Lower leg skin (tissue), 4 donors: ENCODE data around the gene SUPT7L. TPM values are rescaled to one million over a fixed set of nuclear protein-coding genes. Genes with fewer than 3 reads are reported as not detected.
A peak's percentile ranks its signal among the peaks of the same experiment; 100 is the strongest.

Source experiments
- DNase-seq, 2 donors: peaks; one replicate each; pipeline ENCODE4 v3.0.0-alpha.2; 2019; ENCODE audit warnings: low spot score in 2 of 2
- H3K4me3 ChIP-seq: fragments of 200-600 bp; sonication (generic); 2 replicates; pipeline ENCODE4 v1.5.1; 2017; ENCODE audit warnings: mild to moderate bottlenecking, low read depth; ENCODE audit not compliant: poor library complexity, severe bottlenecking
- CTCF ChIP-seq, 3 donors: fragments of 450-650 bp; IDR thresholded peaks; one replicate each; pipeline ENCODE4 v1.5.1; 2016; ENCODE audit warnings: antibody characterized with exemption in 3 of 3, mild to moderate bottlenecking in 3 of 3, moderate library complexity in 2 of 3
- POLR2A ChIP-seq, 2 donors: fragments of 450-650 bp; IDR thresholded peaks; one replicate each; pipeline ENCODE4 v1.6.1; 2016 to 2017; ENCODE audit warnings: antibody characterized with exemption in 2 of 2, mild to moderate bottlenecking in 1 of 2, moderate library complexity in 1 of 2
- WGBS, 2 donors: methylation state at CpG; one replicate each; pipeline ENCODE4 v1.1.5; 2018; 5-methylcytosine and 5-hydroxymethylcytosine counted together
- intact Hi-C: fragments of 100-400 bp; cut with DNase I; formaldehyde crosslinking; loops from one replicate; pipeline ENCODE4 v1.15.0; 2023; ENCODE audit warnings: low total_unique reads
- total RNA-seq, 4 donors: library from RNA; depleted of rRNA; stranded (reverse); fragments of >200 nt; gene quantifications; one replicate each; pipeline ENCODE4 v1.1.0, GENCODE V29; 2016

Gene SUPT7L
- total RNA-seq: 10 to 100 TPM in 3 of 4 donors, 1 to 10 TPM in 1; 9.7 to 16.9 (median 14.9) TPM

GRCh38 chr2:27663285-27664153, at the start of gene SUPT7L, which contains the start of gene SLC4A1AP:
Gene SUPT7L (minus strand): TSS chr2:27663614. CDS start chr2:27662192, 1,422 bp downstream.
Gene SLC4A1AP (plus strand): TSS chr2:27663889. CDS start chr2:27663915, 26 bp downstream.
- DNase-seq: peak; percentile 56 to 90
- TF ChIP-seq POLR2A (IDR thresholded peaks at IDR 0.05) (no peak), CTCF (IDR thresholded peaks at IDR 0.05) (peak in 1 of 3 donors; percentile 74)
- intact Hi-C loops: no loop called here
- peak within 1 kb of the TSS; percentile 77 for H3K4me3 ChIP-seq
- 0% methylated on average over 45 to 56 of the region's 56 CpGs for WGBS, 2 donors

DNA sequence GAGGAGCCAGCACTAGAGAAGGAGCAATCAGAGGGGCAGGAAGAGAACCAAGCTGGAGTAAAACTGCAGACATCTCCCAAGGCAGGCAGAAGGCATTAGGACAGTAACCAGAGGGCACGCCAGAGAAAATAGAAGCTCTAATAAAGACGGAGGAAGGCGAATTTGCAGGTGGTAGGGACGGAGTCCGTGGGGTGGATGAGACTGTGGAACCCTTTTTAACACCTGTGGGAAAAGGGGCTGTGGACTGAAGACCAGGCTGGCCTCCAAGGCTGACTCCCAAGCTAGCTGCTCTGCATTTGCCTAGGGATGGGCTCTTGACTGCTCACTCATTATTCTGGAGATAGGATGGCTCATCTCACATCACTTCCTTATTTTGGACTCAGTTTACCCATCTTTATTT, 49.8 kb upstream of the SUPT7L start:
- TF ChIP-seq CTCF (IDR thresholded peaks at IDR 0.05) (no peak), POLR2A (IDR thresholded peaks at IDR 0.05) (no peak)
- intact Hi-C loops: no loop called here
- 98 to 100% methylated on average over 5 of the region's 5 CpGs for WGBS, 2 donors

DNA sequence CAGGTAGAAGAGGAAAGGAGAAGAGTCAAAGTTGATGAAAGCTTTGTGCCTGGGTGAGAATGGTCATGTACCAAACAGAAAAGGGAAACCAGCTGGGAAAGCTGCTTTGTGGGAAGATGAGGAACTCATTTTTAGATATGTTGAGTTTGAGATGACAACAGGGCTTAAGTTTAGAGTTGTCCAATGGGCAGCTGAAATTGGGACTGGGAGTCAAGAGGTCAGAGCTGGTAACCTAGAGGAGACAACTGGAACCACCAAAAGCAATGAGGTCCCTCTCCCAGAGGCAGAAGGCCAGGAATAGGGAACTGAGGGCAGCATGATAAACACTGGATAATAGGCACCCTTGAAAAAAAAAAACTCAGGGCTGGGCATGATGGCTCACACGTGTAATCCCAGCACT, 49.1 kb upstream of the SUPT7L start:
- TF ChIP-seq CTCF (IDR thresholded peaks at IDR 0.05) (no peak), POLR2A (IDR thresholded peaks at IDR 0.05) (no peak)
- intact Hi-C loops: no loop called here

More for the DNA sequence above, 49.8 kb upstream of the SUPT7L start:
- peak in 1 of 2 donors; percentile 18 for DNase-seq
- no peak overlapping the region for H3K4me3 ChIP-seq

GRCh38 chr2:27711804-27712203, 48.4 kb upstream of the SUPT7L start:
- intact Hi-C loops: no loop called here
- whole genome bisulfite sequencing, 2 donors: 60 to 80% methylated on average over 5 of the region's 5 CpGs
- TF ChIP-seq POLR2A (IDR thresholded peaks at IDR 0.05) (no peak), CTCF (IDR thresholded peaks at IDR 0.05) (no peak)
- DNase-seq: peak in 1 of 2 donors; percentile 53
- H3K4me3 ChIP-seq: no peak overlapping the region

More for the DNA sequence above, 49.1 kb upstream of the SUPT7L start:
- WGBS, 2 donors: 87 to 90% methylated on average over 1 of the region's 1 CpG
- no peak for DNase-seq
- H3K4me3 ChIP-seq: no peak overlapping the region

DNA sequence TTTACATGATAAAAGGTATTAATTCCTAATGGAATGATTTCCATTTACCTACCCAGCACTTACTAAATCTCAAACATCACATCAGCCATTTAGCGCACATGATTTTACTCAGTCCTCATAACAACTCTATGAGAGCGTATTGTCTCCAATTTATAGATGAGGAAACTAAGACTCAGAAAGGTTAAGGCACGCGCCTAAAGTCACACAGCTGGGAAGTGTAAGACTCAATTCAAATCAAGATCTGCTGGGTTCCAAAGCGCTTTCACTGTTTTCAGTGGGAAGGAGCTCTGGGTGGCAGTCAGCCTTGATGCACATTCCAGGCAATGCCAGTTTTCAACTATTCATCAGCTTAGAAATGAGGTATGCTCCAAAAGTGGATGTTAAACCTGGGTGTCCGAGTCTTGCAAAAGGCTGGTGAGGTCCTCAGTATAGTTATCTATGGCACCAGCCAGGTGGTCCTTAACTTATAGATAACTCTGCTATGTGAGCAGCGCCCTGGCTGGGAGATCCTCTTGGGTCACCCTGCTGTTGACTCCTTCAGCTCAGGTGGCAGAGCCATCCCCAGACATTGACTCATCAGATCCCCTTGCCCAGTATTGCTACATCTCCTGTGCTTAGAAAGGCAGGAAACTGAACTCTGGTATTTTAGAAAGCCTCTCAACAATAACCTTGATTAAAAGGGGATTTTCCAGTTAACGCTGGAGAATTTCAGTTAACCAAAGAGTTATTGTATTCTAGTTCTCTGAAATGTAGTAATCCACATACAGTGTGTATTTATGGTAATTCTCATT, 47.4 kb upstream of the SUPT7L start:
- DNase-seq: peak in 1 of 2 donors; percentile 64
- intact Hi-C loops: no loop called here
- TF ChIP-seq CTCF (IDR thresholded peaks at IDR 0.05): no peak
- H3K4me3 ChIP-seq: no peak overlapping the region
- WGBS, 2 donors: 88 to 92% methylated on average over 8 of the region's 8 CpGs
